Measurements from ENCODE around the gene CAP2. TPM values are rescaled to one million over a fixed set of nuclear protein-coding genes. Genes with fewer than 3 reads are reported as not detected.

The CAP2 gene
- total RNA-seq, 1 donor from 2014 or later: 55.3 TPM

- Histone ChIP-seq H3K4me3 (ENCODE audit: insufficient read depth, low read depth, low read length) (no peak overlapping the region), H3K4me1 (ENCODE audit: insufficient read depth, low read length) (peaks cover 32% of the 10 kb centered on the region), H3K27ac (ENCODE audit: low read depth, low read length) (no peak overlapping the region), H3K79me2 (ENCODE audit: insufficient read depth, low read length) (peaks cover 31% of the 10 kb centered on the region), H3K4me2 (ENCODE audit: low read length) (no peak overlapping the region), H3K9me3 (ENCODE audit: insufficient read depth, low read depth, low read length) (no peaks in the 10 kb centered on the region), H3K36me3 (ENCODE audit: insufficient read depth, low read length) (peaks cover 5% of the 10 kb centered on the region), H3K27me3 (ENCODE audit: insufficient read depth, low read length) (no peaks in the 10 kb centered on the region), H4K20me1 (ENCODE audit: insufficient read depth, low read length) (no peaks in the 10 kb centered on the region), H3K9ac (ENCODE audit: low read length) (no peak overlapping the region), H2AFZ (ENCODE audit: low read depth, low read length) (no peak overlapping the region)
- Mint-ChIP-seq H3K36me3 (ENCODE audit: low read depth, unreplicated experiment) (peaks cover 18% of the 10 kb centered on the region), H3K4me3 (ENCODE audit: unreplicated experiment) (no peak overlapping the region), H3K4me1 (ENCODE audit: low read depth, unreplicated experiment) (peaks cover 41% of the 10 kb centered on the region), H3K27ac (ENCODE audit: unreplicated experiment) (peak overlapping the region; percentile 60), H3K9me3 (ENCODE audit: unreplicated experiment) (no peaks in the 10 kb centered on the region), H3K27me3 (ENCODE audit: low read depth, unreplicated experiment) (no peaks in the 10 kb centered on the region)
- no peak for DNase-seq (ENCODE audit: low read depth)
- TF ChIP-seq CTCF (IDR thresholded peaks at IDR 0.05; ENCODE audit: insufficient read depth, low read depth, low read length) (no peak), EZH2 (IDR thresholded peaks at IDR 0.05; ENCODE audit: insufficient read depth, low read length) (no peak)
- FAIRE-seq: no peak
These were observed 28.0 kb downstream of the CAP2 start for GRCh38 chr6:17421406-17421805.

GRCh38 chr6:17423026-17423425 is 29.6 kb downstream of the CAP2 start:
- DNase-seq (ENCODE audit: low read depth) (peak; percentile 36), FAIRE-seq (no peak)
- no peaks in the 10 kb centered on the region for H3K9me3 ChIP-seq (ENCODE audit: insufficient read depth, low read depth, low read length)
- no peak overlapping the region for H3K4me3 ChIP-seq (ENCODE audit: insufficient read depth, low read depth, low read length)
- Mint-ChIP-seq H3K27me3 (ENCODE audit: low read depth, unreplicated experiment) (no peaks in the 10 kb centered on the region), H3K4me3 (ENCODE audit: unreplicated experiment) (no peak overlapping the region), H3K36me3 (ENCODE audit: low read depth, unreplicated experiment) (peaks cover 30% of the 10 kb centered on the region), H3K4me1 (ENCODE audit: low read depth, unreplicated experiment) (peaks cover 27% of the 10 kb centered on the region), H3K9me3 (ENCODE audit: unreplicated experiment) (no peaks in the 10 kb centered on the region), H3K27ac (ENCODE audit: unreplicated experiment) (no peak overlapping the region)
- no peak overlapping the region for H2AFZ ChIP-seq (ENCODE audit: low read depth, low read length)
- peak overlapping the region; percentile 37 for H3K4me2 ChIP-seq (ENCODE audit: low read length)
- peaks cover 8% of the 10 kb centered on the region for H3K36me3 ChIP-seq (ENCODE audit: insufficient read depth, low read length)
- H3K27ac ChIP-seq (ENCODE audit: low read depth, low read length): peak overlapping the region; percentile 28
- H3K4me1 ChIP-seq (ENCODE audit: insufficient read depth, low read length): peaks cover 16% of the 10 kb centered on the region
- no peaks in the 10 kb centered on the region for H3K27me3 ChIP-seq (ENCODE audit: insufficient read depth, low read length)
- H4K20me1 ChIP-seq (ENCODE audit: insufficient read depth, low read length): no peaks in the 10 kb centered on the region
- peaks cover 26% of the 10 kb centered on the region for H3K79me2 ChIP-seq (ENCODE audit: insufficient read depth, low read length)
- peak overlapping the region; percentile 41 for H3K9ac ChIP-seq (ENCODE audit: low read length)
- TF ChIP-seq EZH2 (IDR thresholded peaks at IDR 0.05; ENCODE audit: insufficient read depth, low read length) (no peak), CTCF (IDR thresholded peaks at IDR 0.05; ENCODE audit: insufficient read depth, low read depth, low read length) (no peak)

GRCh38 chr6:17427062-17427461 is 33.7 kb downstream of the CAP2 start:
- FAIRE-seq: no peak
- no peak for TF ChIP-seq EZH2 (IDR thresholded peaks at IDR 0.05; ENCODE audit: insufficient read depth, low read length)
- no peak for TF ChIP-seq CTCF (IDR thresholded peaks at IDR 0.05; ENCODE audit: insufficient read depth, low read depth, low read length)

More at GRCh38 chr6:17427062-17427461, 33.7 kb downstream of the CAP2 start:
- H3K27me3 Mint-ChIP-seq (ENCODE audit: low read depth, unreplicated experiment): no peaks in the 10 kb centered on the region
- H3K27ac ChIP-seq (ENCODE audit: low read depth, low read length): no peak overlapping the region
- no peak overlapping the region for H3K4me2 ChIP-seq (ENCODE audit: low read length)
- H3K9me3 Mint-ChIP-seq (ENCODE audit: unreplicated experiment): no peaks in the 10 kb centered on the region
- no peaks in the 10 kb centered on the region for H3K9me3 ChIP-seq (ENCODE audit: insufficient read depth, low read depth, low read length)
- H3K79me2 ChIP-seq (ENCODE audit: insufficient read depth, low read length): peaks cover under 1% of the 10 kb centered on the region
- H2AFZ ChIP-seq (ENCODE audit: low read depth, low read length): no peak overlapping the region
- no peak overlapping the region for H3K4me3 Mint-ChIP-seq (ENCODE audit: unreplicated experiment)
- no peak overlapping the region for H3K4me3 ChIP-seq (ENCODE audit: insufficient read depth, low read depth, low read length)
- H3K4me1 ChIP-seq (ENCODE audit: insufficient read depth, low read length): peaks cover 12% of the 10 kb centered on the region
- peaks cover 26% of the 10 kb centered on the region for H3K36me3 Mint-ChIP-seq (ENCODE audit: low read depth, unreplicated experiment)
- no peak overlapping the region for H3K27ac Mint-ChIP-seq (ENCODE audit: unreplicated experiment)
- no peak overlapping the region for H3K9ac ChIP-seq (ENCODE audit: low read length)
- peaks cover 11% of the 10 kb centered on the region for H3K36me3 ChIP-seq (ENCODE audit: insufficient read depth, low read length)
- DNase-seq (ENCODE audit: low read depth): no peak
- peaks cover 7% of the 10 kb centered on the region for H3K4me1 Mint-ChIP-seq (ENCODE audit: low read depth, unreplicated experiment)
- H3K27me3 ChIP-seq (ENCODE audit: insufficient read depth, low read length): no peaks in the 10 kb centered on the region
- no peaks in the 10 kb centered on the region for H4K20me1 ChIP-seq (ENCODE audit: insufficient read depth, low read length)
